EH (cell line): ENCODE results near the gene UACA.

Experiments used
- DNase-seq: peaks from one replicate; pipeline ENCODE4 v3.0.0-alpha.2; 2015; ENCODE audit warnings: low read depth

UACA gene

DNA sequence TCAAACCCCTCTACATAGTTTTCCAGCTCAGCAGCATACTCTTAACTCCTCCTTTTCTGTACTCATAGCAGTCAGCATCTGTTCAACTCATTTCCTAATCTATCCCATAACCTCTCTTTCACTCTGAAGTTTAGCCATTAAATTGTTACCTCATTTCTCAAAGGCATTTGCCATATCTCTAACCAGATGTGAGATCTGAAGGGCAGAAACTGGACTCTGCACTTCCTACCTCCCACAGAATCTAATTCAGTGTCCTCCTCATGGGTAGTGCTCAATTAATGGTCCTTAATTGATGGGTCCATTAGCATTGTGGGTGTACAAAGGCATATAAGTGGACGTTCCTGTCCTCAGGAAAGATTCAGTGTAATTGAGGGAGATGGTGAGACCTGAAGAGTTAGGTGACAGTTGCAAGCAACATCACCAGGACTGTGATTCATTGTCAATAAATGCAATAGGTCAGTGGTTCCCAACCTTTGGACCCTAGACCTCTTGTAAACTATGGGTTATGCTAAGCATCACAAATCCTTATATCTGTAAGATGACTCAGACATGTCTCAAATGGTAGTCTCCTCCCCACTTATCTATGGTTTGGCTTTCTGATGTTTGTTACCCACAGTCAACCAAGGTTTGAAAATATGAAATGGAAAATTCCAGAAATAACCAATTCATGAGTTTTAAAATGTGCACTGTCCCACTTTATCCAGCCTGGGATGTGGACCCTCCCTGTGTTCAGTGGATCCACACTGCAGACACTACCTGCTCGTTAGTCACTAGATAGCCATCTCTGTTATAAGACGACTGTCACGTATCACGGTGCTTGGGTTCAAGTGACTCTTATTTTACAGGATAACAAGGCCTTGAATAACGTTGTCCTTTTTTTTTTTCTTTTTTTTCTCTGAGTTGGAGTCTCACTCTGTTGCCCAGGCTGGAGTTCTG, 25.0 kb upstream of the UACA start:
- DNase-seq: peak; percentile 85

DNA sequence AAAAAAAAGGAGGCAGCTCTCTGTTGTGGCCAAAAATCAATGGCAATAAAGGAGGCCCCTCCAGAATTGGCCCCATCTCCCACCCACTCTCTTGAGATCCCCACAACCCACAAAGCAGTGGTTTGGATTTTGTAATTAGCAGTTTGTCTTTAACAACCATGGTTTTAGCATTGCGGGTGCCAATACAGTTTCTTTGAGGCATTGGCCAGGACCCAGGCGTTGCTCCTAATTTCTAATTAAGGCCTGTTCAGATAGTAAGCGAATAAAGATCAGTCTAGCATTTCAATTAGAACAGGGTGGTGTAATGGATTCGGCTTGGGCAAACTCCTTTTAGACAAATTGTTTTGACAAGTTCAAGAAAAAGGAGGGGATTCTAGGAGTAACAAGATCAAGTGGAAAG, 23.6 kb upstream of the UACA start:
- no peak for DNase-seq

DNA sequence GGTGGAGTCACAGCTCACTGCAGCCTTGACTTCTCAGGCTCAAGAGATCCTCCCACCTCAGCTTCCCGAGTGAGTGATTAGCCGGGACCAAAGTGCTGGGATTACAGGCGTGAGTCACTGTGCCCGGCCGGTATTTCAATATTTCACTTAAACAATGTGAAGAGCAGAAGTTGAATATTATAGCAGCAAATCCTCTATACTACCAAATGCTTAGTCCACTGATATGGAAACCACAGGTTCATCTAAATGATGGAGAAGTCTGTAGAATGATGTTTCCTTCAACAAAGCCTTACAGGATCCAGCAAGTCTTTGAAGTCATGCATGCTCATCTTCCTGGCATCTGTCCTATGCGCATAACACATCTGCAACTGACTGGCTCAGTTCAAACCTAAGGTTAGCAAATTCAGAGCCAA, 20.3 kb upstream of the UACA start:
- peak; percentile 72 for DNase-seq

DNA sequence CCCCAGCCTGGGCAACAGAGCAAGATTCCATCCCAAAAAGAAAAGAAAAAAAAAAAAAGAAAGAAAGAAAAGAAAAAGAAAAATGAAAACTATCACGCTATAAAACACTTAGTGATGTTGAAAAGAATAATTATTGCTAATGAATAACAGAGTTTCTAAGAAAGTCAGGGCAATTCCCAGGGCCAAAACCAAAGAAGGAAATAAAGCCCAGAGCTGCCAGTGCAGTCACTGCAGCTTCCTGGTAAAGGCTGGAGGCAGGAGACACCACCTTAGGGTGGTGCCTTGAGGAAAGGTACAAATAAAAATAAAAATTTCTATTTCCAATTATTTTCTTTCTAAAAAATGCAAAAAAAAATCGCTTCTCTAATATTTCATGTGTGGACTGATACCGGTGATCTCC, 19.7 kb upstream of the UACA start:
- DNase-seq: no peak

DNA sequence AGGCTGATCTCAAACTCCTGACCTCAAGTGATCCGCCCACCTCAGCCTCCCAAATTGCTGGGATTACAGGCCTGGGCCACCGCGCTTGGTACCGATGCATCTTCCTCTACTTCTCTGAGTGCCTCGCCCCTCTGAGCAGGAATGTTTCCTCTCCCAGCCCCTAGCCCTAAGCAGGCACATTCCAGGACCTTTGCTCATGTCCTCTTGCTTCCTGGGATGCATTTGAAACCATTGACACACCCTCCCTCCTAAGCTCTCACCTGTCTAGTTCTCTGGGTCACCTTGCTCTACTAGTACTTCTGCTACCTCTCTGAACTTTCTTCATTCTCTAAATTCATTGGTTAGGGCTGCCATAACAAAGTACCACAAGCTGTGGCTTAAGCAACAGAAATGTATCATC, 17.9 kb upstream of the UACA start:
- DNase-seq: peak; percentile 44

DNA sequence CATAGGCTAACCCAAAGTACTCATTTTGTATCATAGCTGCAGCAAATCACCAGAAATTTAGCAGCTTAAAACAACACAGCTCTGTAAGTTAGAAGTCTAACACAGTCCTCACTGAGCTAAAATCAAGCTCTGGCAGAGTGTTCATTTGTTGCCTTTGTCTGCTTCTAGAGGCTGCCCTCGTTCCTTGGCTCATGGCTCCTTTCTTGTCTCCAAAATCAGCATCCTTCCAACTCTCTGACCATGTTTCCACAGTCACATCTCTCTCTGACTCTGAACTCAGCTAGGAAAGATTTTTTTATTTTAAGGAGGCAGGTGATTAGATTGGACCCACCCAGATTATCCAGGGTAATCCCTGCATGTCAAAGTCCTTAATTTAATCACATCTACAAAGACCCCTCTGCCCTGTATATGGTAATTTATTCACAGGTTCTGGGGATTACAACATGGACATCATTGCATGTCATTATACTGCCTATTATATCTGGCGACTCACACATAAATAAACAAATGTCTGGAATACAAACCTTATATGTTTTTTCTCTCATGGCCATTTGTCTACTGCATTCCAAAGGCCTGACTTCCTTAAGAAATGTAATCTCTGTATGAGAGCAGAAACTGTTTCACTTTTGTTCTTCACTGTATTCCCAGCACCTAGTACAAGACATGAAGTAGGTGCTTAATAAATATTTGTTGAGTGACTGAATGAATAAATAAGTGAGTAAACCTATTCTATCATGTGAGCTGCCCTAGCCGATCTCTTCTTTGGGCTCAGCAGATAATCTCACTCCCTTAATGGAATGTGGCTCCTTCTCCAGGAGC, 15.1 kb upstream of the UACA start:
- peak; percentile 93 for DNase-seq

DNA sequence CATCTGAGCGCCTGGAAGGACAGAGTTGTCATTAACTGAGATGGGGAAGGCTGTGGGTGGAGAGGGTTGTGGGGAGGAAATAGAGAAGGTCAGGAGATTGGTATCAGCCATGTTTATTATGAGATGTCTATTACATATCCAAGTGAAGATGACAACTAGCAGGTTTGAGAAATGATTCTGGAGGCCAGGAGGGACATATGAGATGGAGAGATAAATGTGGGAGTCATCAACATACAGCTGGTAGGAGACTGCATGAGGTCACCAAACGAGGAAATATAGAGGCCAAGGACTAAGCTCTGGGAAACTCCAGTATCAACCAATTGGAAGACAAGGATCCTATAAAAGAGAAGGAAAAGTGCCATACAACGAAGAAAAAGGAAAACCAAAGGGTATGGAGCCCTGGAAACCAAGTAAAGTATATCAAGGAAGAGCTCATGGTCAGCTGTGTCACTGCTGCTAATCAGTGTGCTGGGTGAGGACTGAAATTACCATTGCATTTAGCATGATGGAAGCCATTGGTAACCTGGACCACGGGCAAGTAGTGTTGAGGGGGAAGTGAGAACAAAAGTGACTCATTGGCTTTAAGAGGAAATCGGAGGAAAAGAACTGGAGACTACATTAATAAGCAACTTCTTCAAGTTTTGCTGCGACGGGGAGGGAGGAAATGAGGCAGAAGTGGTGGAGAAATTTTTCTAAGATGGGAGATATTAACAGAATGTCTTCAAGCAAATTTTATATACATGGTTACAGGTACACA, 14.0 kb upstream of the UACA start:
- DNase-seq: peak; percentile 86

DNA sequence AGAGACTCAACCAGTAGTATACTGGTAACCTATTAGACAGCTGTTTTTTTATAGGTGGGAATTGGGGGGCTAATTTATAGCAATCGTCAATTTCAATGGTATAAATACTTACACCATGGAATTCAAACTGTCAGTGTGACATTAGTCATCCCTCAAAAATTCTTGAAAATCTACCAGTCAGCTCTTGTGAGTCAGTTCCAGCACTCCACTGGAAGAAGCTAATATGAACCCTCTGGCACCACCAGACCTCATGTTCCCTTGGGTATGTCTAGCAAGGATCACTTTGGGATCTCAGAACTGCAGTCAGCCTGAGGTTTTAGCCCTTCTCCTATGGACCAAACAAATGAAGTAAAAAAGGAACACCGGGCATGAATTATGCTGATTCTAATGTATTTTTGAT, 11.8 kb upstream of the UACA start:
- peak; percentile 95 for DNase-seq

DNA sequence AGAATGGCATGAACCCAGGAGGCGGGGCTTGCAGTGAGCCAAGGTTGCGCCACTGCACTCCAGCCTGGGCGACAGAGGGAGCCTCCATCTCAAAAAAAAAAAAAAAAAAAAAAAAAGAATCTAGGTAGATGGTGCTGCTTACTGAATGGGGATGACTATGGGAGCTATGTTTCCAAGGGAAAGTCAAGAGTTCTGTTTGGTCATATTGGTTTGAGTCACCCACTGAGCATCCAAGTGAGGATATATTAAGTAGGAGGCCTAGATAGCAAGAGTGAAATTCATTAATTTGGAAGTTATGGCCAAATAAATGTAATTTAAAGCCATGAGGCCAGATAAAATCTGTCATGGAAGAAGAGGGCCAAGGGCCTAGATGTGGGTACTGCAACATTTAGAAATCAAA, 9.0 kb upstream of the UACA start:
- peak; percentile 61 for DNase-seq

DNA sequence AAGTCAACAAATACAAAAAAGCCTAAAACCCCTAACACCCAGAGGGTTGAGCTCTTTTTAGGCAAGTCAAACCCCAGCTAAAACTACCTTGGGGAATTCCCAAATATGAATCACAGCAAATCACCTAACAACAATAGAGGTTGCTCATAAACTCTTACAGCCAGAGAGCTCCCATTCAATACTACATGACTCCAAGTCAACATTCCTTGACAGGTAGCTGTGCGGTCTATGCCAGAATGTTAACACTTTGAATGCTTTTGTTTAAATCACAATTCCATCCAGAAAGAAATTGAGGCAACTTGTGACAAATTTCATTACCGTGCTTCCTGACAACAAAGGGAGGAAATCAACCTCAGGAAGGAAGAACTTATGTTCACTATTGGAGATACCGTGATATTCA, 7.5 kb upstream of the UACA start:
- no peak for DNase-seq

DNA sequence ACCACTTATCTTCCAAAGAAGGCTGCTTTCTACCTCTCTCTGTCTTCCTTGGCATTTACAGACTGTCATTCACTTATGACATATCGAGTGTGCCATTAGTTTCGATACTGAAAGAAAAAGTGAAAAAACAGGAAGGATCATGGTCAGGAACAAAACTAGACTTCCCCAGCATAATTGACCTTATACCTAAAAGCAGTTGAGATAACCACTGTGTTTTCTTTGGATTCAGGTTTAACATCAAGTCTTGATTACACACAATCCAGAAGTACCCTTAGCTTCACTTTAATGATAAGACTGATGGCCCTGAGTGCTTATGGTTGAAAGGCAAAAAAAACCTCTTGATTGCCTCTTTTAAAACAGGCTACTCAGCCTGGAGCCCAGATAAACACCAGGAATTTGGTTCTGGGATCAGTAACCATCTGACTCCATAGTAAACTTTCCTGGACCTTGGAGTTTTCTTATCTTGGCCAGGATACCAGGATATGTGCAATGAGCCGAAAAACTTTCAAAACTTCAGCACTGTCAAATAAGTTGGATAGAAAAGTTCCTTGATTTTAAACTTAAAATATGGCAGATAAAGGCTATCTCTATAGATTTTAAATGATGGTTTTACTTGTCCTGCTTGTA, 5.0 kb upstream of the UACA start:
- DNase-seq: no peak

DNA sequence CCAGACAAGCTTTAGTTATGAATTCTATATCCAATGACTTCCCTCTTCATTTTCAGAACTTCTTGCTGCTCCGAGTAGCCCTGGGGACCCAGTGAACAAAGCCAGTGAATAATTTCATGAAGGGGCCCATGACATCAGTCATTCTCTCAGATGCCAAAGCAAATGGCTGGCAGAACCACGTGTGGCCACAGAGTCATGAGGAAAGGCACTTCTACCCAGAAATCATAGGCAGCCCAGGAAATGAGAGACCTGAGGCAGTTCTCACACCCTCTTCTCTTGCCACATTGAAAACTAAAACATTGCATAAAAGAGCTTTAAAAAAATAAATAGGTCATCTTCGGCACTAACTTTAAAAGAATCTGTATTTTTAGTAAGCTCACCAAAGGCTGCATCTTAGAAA, 4.3 kb upstream of the UACA start:
- peak; percentile 21 for DNase-seq

DNA sequence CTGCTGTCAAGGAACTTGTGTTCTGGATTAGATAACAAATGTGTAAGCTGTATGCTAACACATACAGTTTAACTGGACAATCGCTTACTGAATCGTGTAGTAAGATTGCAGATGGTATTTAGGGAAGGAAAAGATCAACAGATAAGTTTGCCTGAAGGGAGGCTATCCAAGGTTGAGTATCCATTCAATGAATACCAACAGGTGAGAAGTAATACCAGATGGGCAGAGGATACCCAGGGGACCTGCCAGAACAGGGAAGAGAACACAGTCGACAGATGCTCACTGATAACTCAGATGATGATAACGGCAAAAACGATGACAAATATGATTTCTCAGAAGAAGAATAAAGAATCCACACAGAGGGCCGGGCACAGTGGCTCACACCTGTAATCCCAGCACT, 3.2 kb upstream of the UACA start:
- no peak for DNase-seq

DNA sequence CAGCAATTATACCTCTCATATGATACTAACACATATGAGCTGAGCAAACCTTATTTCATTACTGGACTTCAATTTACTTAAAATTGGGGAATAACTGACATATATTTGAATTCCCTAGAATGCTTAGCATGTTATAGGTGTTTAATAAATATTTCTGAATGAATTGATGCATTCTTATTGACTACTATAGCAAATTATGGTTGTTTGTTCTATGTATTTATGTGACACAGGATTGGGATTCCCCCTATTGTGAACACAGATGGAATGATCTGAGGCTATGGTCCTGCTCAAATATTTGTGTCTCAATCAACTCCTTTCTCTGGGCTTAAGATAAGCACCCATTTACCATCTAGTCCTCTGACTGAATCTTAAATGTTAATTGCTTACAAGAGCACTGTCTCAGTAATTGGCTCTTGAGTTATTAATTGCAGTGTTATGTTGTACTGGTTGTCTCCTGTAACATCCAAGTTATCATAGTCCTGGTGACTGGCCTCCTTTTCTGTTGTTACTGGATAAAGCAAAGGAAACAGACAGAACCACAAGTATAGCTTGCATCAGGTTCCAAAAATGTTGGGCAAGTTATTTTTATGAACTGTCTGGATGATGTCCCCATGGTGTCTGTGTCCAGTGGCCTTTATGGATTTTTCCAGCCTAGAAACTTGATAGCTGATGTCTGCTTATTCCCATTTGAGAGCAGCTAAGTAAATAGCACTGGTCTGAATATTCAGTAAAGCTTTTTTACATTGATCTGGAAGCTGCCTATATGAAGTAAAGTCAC, 2.3 kb upstream of the UACA start:
- peak; percentile 92 for DNase-seq

DNA sequence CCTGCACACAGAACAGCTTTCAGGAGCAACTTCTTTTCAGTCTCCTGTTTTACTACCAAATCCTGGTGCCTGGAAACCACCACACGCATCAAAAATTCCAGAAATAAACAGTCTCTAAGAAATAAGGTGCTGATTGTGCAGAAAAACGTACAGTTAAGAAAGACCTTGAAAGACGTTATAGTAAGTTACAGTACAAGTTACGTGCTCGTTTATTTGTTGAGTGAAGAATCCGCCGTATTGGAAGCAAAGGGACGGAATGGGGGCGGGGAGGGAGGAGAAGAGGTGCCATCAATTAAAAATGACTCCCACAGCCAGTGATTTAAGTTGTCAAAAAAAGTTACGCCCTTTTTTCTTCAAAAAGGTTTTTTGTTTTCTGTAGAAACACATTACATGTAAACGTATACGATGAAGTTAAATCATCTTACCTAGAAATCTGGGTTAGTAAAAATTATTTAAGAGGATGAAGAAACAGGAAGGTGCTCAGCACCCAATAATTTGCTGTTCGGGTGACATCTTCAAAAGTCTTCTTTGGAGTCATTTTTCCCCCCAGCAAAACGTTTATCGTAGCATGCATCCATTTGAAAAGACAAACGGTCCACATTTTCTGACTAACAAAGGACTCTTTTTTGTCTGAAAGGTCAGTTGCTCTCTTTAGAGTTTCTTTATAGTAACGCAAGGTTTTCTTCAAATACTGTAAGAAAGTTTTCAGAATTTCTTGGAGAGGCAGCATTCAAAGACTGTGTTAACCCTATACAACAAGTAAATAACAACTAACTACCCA, 782 bp upstream of the UACA start:
- no peak for DNase-seq

DNA sequence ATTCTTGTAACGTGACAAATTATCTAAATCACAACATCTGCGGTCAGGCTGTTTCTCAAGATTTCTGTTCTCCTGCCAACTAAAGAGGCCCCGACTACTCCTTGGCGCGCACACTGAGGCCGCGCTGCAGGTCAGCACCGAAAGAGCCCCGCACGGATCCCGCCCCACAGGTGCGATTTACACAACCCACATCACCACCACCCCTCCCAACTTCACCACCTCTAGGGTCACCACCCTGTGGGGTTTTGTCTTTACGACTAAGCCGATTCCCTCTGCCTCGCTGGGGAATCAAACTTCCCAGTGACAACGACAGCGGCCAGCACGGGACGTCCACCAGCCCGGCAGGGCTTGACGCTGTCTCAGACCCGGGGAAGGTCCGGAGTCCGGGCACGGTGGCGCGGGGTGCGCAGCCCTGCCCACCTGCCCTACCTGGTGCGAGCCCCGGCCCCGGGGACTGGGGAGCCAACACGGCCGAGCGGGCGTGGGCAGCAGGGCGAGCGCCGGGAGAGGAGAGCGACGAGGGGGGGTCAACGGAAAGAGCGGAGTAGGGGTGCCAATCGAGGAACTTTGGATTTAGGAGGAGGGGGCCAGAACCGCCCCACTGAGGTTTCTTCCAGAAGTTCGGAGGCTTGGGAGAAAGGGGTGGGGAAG, 764 bp downstream of the UACA start:
- peak; percentile 82 for DNase-seq

DNA sequence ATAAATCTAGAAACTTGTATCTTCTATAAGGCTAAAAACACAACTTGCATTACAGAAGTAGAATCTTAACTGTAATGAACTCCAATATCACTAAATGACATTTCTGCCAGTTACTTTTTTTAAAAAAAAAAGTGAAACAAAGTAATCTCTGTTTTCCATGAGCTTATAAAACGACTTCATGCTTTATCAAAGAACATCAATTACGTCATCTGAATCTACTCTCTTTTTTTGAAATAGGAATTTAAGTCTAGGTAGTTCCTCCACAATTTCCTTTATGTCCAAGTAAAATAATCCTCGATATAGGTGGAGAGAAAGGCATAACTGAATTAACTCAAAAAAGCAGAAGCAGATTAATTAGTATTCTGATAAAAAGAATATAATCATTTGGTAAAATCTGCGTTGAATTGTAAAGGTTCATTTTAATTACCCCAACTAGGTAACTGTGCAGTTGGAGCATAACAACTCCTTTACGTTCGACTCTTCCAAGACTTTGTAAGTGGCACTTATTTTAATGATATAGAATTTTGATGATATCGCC, 1.4 kb downstream of the UACA start:
- no peak for DNase-seq

DNA sequence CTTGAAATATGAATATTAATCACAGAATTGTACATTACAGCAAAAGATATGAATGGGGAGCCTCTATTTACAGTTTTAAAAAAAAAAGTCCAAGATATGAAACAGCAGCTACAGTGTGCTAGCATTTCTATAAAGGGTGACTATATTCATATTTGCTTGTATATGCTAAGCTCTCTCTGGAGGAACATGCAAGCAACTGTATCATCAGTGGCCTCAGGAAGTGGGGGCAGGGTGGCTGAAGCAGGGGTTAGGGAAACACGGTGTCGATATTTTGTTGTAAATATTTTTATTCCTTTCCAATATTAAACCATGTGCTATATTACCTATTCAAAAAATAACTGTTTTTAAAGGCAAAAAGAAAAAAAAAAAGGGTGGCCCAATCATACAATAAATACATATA, 2.3 kb downstream of the UACA start:
- DNase-seq: peak; percentile 26

DNA sequence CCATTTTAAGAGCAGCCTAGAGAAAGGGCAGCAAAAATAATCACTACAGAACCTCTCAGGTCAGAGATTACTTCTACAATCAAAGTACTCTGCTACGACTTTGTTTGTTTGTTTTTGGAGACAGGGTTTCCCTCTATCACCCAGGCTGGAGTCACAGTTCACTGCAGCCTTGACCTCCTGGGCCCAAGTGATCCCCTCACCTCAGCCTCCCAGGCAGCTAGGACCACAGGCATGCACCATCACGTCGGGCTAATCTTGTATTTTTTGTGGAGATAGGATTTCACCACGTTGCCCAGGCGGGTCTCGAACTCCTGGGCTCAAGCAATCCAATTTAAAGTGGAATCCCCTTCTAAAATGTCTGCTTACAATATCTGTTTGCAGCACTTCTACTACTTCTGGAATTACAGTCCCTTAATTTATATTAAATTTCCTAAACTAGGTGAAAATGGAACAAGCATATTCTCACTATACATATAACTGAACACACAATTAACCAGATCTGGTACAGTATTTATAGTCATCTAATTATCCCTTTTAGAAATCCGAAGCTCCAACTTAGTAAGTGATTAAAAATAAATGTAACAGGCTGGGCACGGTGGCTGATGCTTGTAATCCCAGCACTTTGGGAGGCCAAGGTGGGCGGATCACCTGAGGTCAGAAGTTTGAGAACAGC, 4.4 kb downstream of the UACA start:
- no peak for DNase-seq
